ENCODE results near the gene FAR1. TPM values are rescaled to one million over a fixed set of nuclear protein-coding genes. Genes with fewer than 3 reads are reported as not detected.

The FAR1 gene
- total and polyA plus RNA-seq, 11 donors: 10.9 to 50.2 (median 30.7) TPM

GRCh38 chr11:13635290-13635689, 33.2 kb upstream of the FAR1 start:
- intact Hi-C loops (cut with DNase I): no loop called here
- ATAC-seq (no peak), DNase-seq (no peak)
- H3K4me1 ChIP-seq: no peaks in the 10 kb centered on the region
- H3K27me3 ChIP-seq: peaks cover 0 to 6% (median 0%) of the 10 kb centered on the region in 9 donors
- peaks cover 0 to 5% (median 0%) of the 10 kb centered on the region in 12 donors for H3K9me3 ChIP-seq
- no peaks in the 10 kb centered on the region for H3K36me3 ChIP-seq
- no peak overlapping the region for H3K4me3 ChIP-seq
- H3K27ac ChIP-seq: no peak overlapping the region
- WGBS, 4 donors: 83 to 89% (median 85%) methylated on average over 5 of the region's 5 CpGs
- TF ChIP-seq POLR2A (IDR thresholded peaks at IDR 0.05) (no peak), CTCF (IDR thresholded peaks at IDR 0.05) (no peak)

GRCh38 chr11:13635804-13636203, 32.7 kb upstream of the FAR1 start:
- DNase-seq (no peak), ATAC-seq (no peak)
- Histone ChIP-seq H3K27ac (no peak overlapping the region), H3K4me1 (no peaks in the 10 kb centered on the region), H3K9me3 (peaks cover 0 to 5% (median 0%) of the 10 kb centered on the region in 12 donors), H3K4me3 (no peak overlapping the region), H3K27me3 (peaks cover 0 to 6% (median 0%) of the 10 kb centered on the region in 9 donors), H3K36me3 (no peaks in the 10 kb centered on the region)
- TF ChIP-seq CTCF (IDR thresholded peaks at IDR 0.05): no peak
- intact Hi-C loops (cut with DNase I): no loop called here

DNA sequence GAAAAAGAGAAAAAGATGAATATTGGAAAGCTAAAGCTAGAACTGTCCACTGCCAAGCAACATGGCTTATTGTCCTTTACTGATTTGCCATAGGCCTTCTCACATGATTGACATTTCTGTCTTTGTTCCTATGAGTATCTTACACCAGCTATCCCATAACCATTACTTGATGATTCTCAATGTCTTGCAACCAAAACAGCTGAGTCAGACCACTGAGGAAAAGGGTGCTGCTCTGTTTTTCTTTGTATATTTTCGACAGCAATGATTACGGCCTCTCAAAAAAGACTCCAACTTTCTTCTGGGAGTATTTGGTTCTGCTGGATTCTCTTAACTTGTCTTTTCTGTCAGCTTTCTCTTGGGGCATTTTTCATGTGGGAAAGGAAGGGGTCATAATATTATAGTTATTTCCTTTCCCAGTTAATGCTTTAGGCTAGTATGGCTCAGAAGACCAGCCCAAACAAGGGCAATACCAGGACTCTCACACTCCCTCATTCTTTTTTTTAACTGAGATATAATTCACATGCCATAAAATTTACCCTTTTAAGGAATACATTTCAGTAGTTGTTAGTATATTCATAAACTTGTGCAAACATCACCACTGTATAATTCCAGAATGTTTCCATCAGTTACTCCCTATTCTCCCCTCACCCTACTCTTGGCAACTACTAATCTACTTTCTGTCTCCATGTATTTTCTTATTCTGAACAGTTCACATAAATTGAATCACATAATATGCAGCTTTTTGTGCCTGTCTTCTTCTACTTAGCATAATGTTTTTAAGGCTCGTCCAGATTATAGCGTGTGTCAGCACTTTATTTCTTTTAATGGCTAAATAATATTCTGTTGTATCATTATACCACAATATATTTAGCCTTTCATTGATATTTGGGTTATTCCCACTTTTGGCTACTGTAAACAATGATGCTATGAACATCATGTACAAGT, 31.1 kb upstream of the FAR1 start:
- no peak for DNase-seq
- H3K27ac ChIP-seq: no peak overlapping the region
- H3K4me1 ChIP-seq: no peaks in the 10 kb centered on the region
- WGBS, 4 donors: 79 to 82% (median 82%) methylated on average over 4 of the region's 4 CpGs
- intact Hi-C loops (cut with DNase I): no loop called here
- no peak overlapping the region for H3K4me3 ChIP-seq
- H3K9me3 ChIP-seq: peaks cover 0 to 5% (median 0%) of the 10 kb centered on the region in 12 donors
- ATAC-seq: no peak
- H3K36me3 ChIP-seq: no peaks in the 10 kb centered on the region
- H3K27me3 ChIP-seq: peaks cover 0 to 11% (median 0%) of the 10 kb centered on the region in 9 donors
- TF ChIP-seq CTCF (IDR thresholded peaks at IDR 0.05) (no peak), POLR2A (IDR thresholded peaks at IDR 0.05) (no peak)

GRCh38 chr11:13638422-13638821, 30.0 kb upstream of the FAR1 start:
- TF ChIP-seq POLR2A (IDR thresholded peaks at IDR 0.05): no peak
- intact Hi-C loops (cut with DNase I): no loop called here
- no peak for DNase-seq

More at GRCh38 chr11:13638422-13638821, 30.0 kb upstream of the FAR1 start:
- Histone ChIP-seq H3K36me3 (no peaks in the 10 kb centered on the region), H3K27me3 (peaks cover 0 to 19% (median 0%) of the 10 kb centered on the region in 9 donors), H3K4me1 (no peaks in the 10 kb centered on the region), H3K27ac (no peak overlapping the region), H3K4me3 (no peak overlapping the region), H3K9me3 (peaks cover 0 to 5% (median 0%) of the 10 kb centered on the region in 12 donors)
- ATAC-seq: no peak
